DOHH2 (cell line): ENCODE data around the gene SIPA1L3.

Source experiments
- CTCF ChIP-seq: fragments of 200-600 bp; sonication (generic); IDR thresholded peaks from one replicate; pipeline ENCODE4 v1.5.1; 2014; ENCODE audit warnings: antibody characterized with exemption, mild to moderate bottlenecking, low read depth, low read length; ENCODE audit not compliant: poor library complexity, severe bottlenecking
- EZH2phosphoT487 ChIP-seq: fragments of 200-600 bp; sonication (generic); IDR thresholded peaks from 2 replicates; pipeline ENCODE4 v1.6.1; 2017; ENCODE audit warnings: borderline replicate concordance, mild to moderate bottlenecking, antibody characterized with exemption, low read length, moderate library complexity, mixed read lengths

- TF ChIP-seq CTCF: no peak
- TF ChIP-seq EZH2phosphoT487: no peak
Observed at GRCh38 chr19:37928527-37929286, 21.7 kb downstream of the SIPA1L3 start.
